ACHN (cell line): ENCODE results near the gene GAST.
"Not testable (repeated sequence)": the region's sequence is repeated elsewhere in the genome, so short reads cannot be mapped to it uniquely, and the experiment has no call there.

Experiments
- DNase-seq: peaks from one replicate; pipeline ENCODE4 v3.0.0-alpha.2; 2015
- in situ Hi-C: cut with HindIII; loops from 2 replicates; pipeline ENCODE4 v1.10.0; 2017; ENCODE audit warnings: low sequenced_read_pairs, low pct_ligation_motif_present, low pct_unique_long_range_greater_than_20kb

GAST gene

GRCh38 chr17:41681776-41682175 is 30.4 kb upstream of the GAST start:
- no peak for DNase-seq
- in situ Hi-C loops, result no loop called here

- in situ Hi-C loops, result no loop called here
- DNase-seq, result no peak
Observed at GRCh38 chr17:41682631-41683030, 29.5 kb upstream of the GAST start.

- in situ Hi-C loops, result no loop called here
- no peak for DNase-seq
Observed at GRCh38 chr17:41683441-41684007, 28.6 kb upstream of the GAST start.

- in situ Hi-C loops, result no loop called here
- DNase-seq, result no peak
Observed at GRCh38 chr17:41684035-41684434, 28.1 kb upstream of the GAST start.

GRCh38 chr17:41685753-41686152 is 26.4 kb upstream of the GAST start:
- in situ Hi-C loops, DNase-seq: not testable (repeated sequence)

GRCh38 chr17:41686281-41686680 is 25.9 kb upstream of the GAST start:
- in situ Hi-C loops, result no loop called here
- DNase-seq, result no peak

GRCh38 chr17:41687828-41688640 is 24.1 kb upstream of the GAST start:
- peak; percentile 79 for DNase-seq
- in situ Hi-C loops, result no loop called here

GRCh38 chr17:41688641-41689496 is 23.3 kb upstream of the GAST start, which contains the start of gene EIF1:
Gene EIF1 (plus strand): TSS chr17:41688885. CDS start chr17:41689039, 154 bp downstream.
- peak; percentile 100 for DNase-seq

GRCh38 chr17:41689497-41690299 is 22.4 kb upstream of the GAST start:
- peak; percentile 73 for DNase-seq
- in situ Hi-C loops, result no loop called here

More at GRCh38 chr17:41688641-41689496, 23.3 kb upstream of the GAST start, which contains the start of gene EIF1:
- in situ Hi-C loops, result no loop called here

GRCh38 chr17:41690497-41690896 is 21.6 kb upstream of the GAST start:
- in situ Hi-C loops, result no loop called here

GRCh38 chr17:41691031-41691777 is 20.9 kb upstream of the GAST start:
- DNase-seq, result no peak

More at GRCh38 chr17:41690497-41690896, 21.6 kb upstream of the GAST start:
- no peak for DNase-seq

GRCh38 chr17:41692722-41693521 is 19.2 kb upstream of the GAST start:
- in situ Hi-C loops, result no loop called here
- no peak for DNase-seq

More at GRCh38 chr17:41691031-41691777, 20.9 kb upstream of the GAST start:
- in situ Hi-C loops, result no loop called here

- in situ Hi-C loops, result no loop called here
- DNase-seq, result no peak
Observed at GRCh38 chr17:41695134-41695661, 16.9 kb upstream of the GAST start.

GRCh38 chr17:41695954-41696757 is 16.0 kb upstream of the GAST start:
- peak; percentile 81 for DNase-seq
- in situ Hi-C loops, result no loop called here

GRCh38 chr17:41697122-41697962 is 14.8 kb upstream of the GAST start:
- in situ Hi-C loops, result no loop called here
- DNase-seq, result no peak
